Gastroesophageal sphincter (tissue), 4 donors: ENCODE measurements around the gene INAFM1. TPM values are rescaled to one million over a fixed set of nuclear protein-coding genes. Genes with fewer than 3 reads are reported as not detected.

Experiments
- ATAC-seq: fragments of 150-250 bp; one replicate; pipeline ENCODE4 v1.9.1; 2016; ENCODE audit warnings: mild to moderate bottlenecking, moderate library complexity
- H3K27ac ChIP-seq, 4 donors: fragments of 200-600 bp; sonication (generic) in 3 of 4; 1 replicate in 3 of 4; 2 replicates in 1 of 4; pipeline ENCODE4 v1.5.1; 2016 to 2019
- H3K27me3 ChIP-seq: fragments of 200-600 bp; sonication (generic); one replicate; pipeline ENCODE4 v1.5.1; 2019
- H3K36me3 ChIP-seq, 2 donors: fragments of 200-600 bp; sonication (generic); one replicate each; pipeline ENCODE4 v1.5.1; 2019; ENCODE audit warnings: control low read depth in 1 of 2
- H3K4me1 ChIP-seq, 3 donors: fragments of 200-600 bp; sonication (generic); 1 replicate in 2 of 3; 2 replicates in 1 of 3; pipeline ENCODE4 v1.5.1; 2016 to 2019; ENCODE audit warnings: control low read depth in 2 of 3
- H3K4me3 ChIP-seq, 2 donors: fragments of 200-600 bp; sonication (generic); one replicate each; pipeline ENCODE4 v1.5.1; 2019; ENCODE audit warnings: mild to moderate bottlenecking in 1 of 2, moderate library complexity in 1 of 2
- H3K9me3 ChIP-seq, 3 donors: fragments of 200-600 bp; sonication (generic); one replicate each; pipeline ENCODE4 v1.5.1; 2017 to 2019; ENCODE audit warnings: control low read depth in 2 of 3
- EP300 ChIP-seq: sonication (generic); formaldehyde crosslinking; IDR thresholded peaks from one replicate; pipeline ENCODE4 v1.6.1; 2017; ENCODE audit warnings: antibody characterized with exemption, mild to moderate bottlenecking
- POLR2A ChIP-seq, 2 donors: fragments of 450-650 bp; IDR thresholded peaks; one replicate each; pipeline ENCODE4 v1.6.1; 2017; ENCODE audit warnings: antibody characterized with exemption in 2 of 2, mild to moderate bottlenecking in 2 of 2, moderate library complexity in 1 of 2
- POLR2AphosphoS5 ChIP-seq: sonication (generic); formaldehyde crosslinking; IDR thresholded peaks from one replicate; pipeline ENCODE4 v1.6.1; 2017; ENCODE audit warnings: antibody characterized with exemption
- WGBS, 2 donors: methylation state at CpG; one replicate each; pipeline ENCODE4 v1.1.5; 2018; ENCODE audit warnings: low coverage in 1 of 2; 5-methylcytosine and 5-hydroxymethylcytosine counted together
- total RNA-seq, 4 donors: library from RNA; depleted of rRNA; stranded (reverse); fragments of >200 nt; gene quantifications; one replicate each; pipeline ENCODE4 v1.1.0, GENCODE V29; 2016
- TF ChIP-seq, protein P1 (sequence below), 4 experiments: fragments of 200-600 bp in 2 of 4; fragments of 450-650 bp in 2 of 4; sonication (generic) in 1 of 4; IDR thresholded peaks; one replicate each; pipeline ENCODE4 v1.5.1; 2017 to 2019; ENCODE audit warnings: antibody characterized with exemption in 4 of 4, mild to moderate bottlenecking in 2 of 4, moderate library complexity in 2 of 4

Gene INAFM1
- total RNA-seq, 4 donors from 2014 or later: 5.0 to 14.7 (median 11.7) TPM

DNA sequence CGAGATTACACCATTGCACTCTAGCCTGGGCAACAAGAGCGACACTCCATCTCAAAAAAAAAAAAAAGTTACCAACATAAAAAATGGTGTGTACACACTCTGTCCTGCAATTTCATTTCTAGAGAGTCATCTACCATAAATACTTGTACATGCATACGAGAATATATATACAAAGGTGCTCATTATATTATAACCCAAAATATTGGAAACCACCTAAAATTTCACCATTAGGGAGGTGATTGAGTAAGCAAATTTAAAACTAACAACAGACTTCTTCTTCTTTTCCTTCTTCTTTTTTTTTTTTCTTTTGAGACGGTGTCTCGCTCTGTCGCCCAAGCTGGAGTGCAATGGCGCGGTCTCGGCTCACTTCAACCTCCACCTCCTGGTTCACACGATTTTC lies 27.6 kb downstream of the INAFM1 start:
- 83 to 90% methylated on average over 2 to 10 of the region's 10 CpGs for WGBS, 2 donors
- no peak overlapping the region for H3K4me3 ChIP-seq
- H3K27ac ChIP-seq: no peak overlapping the region
- peaks cover 0 to 12% (median 0%) of the 10 kb centered on the region in 3 donors for H3K4me1 ChIP-seq
- no peak for TF ChIP-seq POLR2AphosphoS5
- no peak for TF ChIP-seq EP300
- TF ChIP-seq, protein P1, sequence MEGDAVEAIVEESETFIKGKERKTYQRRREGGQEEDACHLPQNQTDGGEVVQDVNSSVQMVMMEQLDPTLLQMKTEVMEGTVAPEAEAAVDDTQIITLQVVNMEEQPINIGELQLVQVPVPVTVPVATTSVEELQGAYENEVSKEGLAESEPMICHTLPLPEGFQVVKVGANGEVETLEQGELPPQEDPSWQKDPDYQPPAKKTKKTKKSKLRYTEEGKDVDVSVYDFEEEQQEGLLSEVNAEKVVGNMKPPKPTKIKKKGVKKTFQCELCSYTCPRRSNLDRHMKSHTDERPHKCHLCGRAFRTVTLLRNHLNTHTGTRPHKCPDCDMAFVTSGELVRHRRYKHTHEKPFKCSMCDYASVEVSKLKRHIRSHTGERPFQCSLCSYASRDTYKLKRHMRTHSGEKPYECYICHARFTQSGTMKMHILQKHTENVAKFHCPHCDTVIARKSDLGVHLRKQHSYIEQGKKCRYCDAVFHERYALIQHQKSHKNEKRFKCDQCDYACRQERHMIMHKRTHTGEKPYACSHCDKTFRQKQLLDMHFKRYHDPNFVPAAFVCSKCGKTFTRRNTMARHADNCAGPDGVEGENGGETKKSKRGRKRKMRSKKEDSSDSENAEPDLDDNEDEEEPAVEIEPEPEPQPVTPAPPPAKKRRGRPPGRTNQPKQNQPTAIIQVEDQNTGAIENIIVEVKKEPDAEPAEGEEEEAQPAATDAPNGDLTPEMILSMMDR (IDR thresholded peaks at IDR 0.05): no peak
- TF ChIP-seq POLR2A (IDR thresholded peaks at IDR 0.05): no peak
- ATAC-seq: no peak
- no peaks in the 10 kb centered on the region for H3K36me3 ChIP-seq
- H3K27me3 ChIP-seq: no peaks in the 10 kb centered on the region
- H3K9me3 ChIP-seq: no peaks in the 10 kb centered on the region

DNA sequence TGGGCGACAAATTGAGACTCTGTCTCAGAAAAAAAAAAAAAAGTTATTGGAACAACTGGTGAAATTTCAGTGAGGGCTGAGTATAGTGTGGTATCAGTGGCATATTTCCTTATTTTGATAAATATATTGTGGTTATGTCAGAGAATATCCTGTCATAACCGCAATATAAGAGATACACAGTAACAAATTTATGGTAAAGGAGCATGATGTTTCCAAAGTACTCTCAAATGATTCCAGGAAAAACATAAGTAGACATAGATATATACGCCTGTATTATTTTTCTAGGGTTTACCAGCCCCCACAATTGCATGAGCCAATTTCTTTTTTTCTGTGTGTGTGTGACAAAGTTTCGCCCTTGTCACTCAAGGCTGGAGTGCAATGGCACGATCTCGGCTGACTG lies 29.3 kb downstream of the INAFM1 start:
- Histone ChIP-seq H3K27me3 (no peaks in the 10 kb centered on the region), H3K4me1 (peaks cover 0 to 15% (median 0%) of the 10 kb centered on the region in 3 donors), H3K36me3 (no peaks in the 10 kb centered on the region), H3K4me3 (no peak overlapping the region), H3K9me3 (no peaks in the 10 kb centered on the region), H3K27ac (no peak overlapping the region)
- no peak for ATAC-seq
- TF ChIP-seq, protein P1 (IDR thresholded peaks at IDR 0.05): no peak
- TF ChIP-seq POLR2A (IDR thresholded peaks at IDR 0.05) (no peak), POLR2AphosphoS5 (no peak), EP300 (no peak)
- whole genome bisulfite sequencing, 2 donors: 71 to 85% methylated on average over 2 to 6 of the region's 6 CpGs

DNA sequence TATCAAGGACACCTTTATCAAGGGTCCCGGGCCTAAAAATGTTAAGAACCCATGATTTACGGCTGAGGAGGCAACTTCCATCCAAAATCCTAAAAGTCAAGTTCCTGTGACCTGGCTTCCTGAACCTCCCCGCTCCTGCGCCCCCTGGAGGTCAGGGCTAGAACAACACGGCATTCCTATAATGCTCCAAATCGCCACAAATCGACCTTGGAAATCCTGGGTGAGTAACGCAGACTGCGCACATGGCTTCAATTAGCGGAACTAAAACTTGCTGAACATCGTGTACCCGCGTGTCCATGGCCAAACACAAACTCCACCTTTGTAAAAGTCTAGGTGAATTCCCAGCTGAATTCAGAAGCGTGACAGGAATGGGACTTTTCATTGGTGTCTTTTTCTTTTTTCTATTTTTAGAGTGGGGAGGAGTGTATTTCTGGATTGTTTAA lies 30.6 kb downstream of the INAFM1 start:
- Histone ChIP-seq H3K27me3 (peaks cover 6% of the 10 kb centered on the region), H3K27ac (no peak overlapping the region), H3K9me3 (no peaks in the 10 kb centered on the region), H3K36me3 (no peaks in the 10 kb centered on the region), H3K4me1 (peaks cover 0 to 16% (median 0%) of the 10 kb centered on the region in 3 donors), H3K4me3 (no peak overlapping the region)
- 2 to 5% methylated on average over 9 of the region's 14 CpGs for WGBS, 2 donors
- ATAC-seq: peak; percentile 80
- TF ChIP-seq, protein P1 (IDR thresholded peaks at IDR 0.05): peak; percentile 77 to 97 (median 85)
- TF ChIP-seq POLR2AphosphoS5: peak; percentile 51
- no peak for TF ChIP-seq EP300
- no peak for TF ChIP-seq POLR2A (IDR thresholded peaks at IDR 0.05)

DNA sequence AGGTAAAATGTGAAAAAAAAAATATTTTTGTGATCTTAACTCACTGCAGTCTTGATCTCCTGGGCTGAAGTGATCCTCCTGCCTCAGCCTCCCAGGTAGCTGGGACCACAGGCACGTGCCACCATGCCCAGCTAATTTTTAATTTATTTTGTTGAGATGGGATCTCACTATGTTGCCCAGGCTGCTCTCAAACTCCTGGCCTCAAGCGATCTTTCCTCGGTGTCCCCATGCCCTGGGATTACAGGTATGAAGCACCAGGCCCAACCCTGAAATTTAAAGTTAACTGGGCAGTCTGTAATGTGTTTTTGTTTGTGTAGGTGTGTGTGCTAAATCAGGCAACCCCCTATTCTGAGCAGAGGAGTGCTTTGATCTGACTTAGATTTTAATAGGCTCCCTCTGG lies 31.6 kb downstream of the INAFM1 start:
- Histone ChIP-seq H3K9me3 (no peaks in the 10 kb centered on the region), H3K4me3 (no peak overlapping the region), H3K36me3 (no peaks in the 10 kb centered on the region), H3K4me1 (peaks cover 0 to 16% (median 0%) of the 10 kb centered on the region in 3 donors), H3K27ac (no peak overlapping the region), H3K27me3 (peaks cover 14% of the 10 kb centered on the region)
- TF ChIP-seq, protein P1 (IDR thresholded peaks at IDR 0.05): no peak
- TF ChIP-seq EP300: no peak
- TF ChIP-seq POLR2AphosphoS5: no peak
- no peak for TF ChIP-seq POLR2A (IDR thresholded peaks at IDR 0.05)
- ATAC-seq: no peak
- WGBS, 2 donors: 100% methylated on average over 1 to 2 of the region's 3 CpGs

DNA sequence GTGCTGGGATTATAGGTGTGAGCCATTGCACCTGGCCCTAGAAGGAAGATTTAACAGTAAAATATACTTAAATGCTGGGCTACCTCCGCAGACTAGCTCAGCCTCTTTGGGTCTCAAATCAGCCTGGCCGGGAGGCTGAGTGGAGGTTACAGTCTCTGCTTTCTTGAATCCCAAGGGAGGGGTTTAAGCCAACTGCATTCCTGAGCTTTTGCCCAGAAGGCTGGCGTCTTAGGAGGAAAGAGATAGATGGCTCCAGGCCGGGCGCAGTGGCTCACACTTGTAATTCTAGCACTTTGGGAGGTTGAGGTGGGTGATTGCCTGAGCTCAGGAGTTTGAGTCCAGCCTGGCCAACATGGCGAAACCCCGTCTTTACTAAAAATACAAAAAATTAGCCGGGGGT lies 34.4 kb downstream of the INAFM1 start:
- TF ChIP-seq POLR2AphosphoS5: no peak
- TF ChIP-seq POLR2A (IDR thresholded peaks at IDR 0.05): no peak
- TF ChIP-seq EP300: no peak
- TF ChIP-seq, protein P1 (IDR thresholded peaks at IDR 0.05): no peak
- WGBS, 2 donors: 30 to 87% methylated on average over 2 to 3 of the region's 8 CpGs
- H3K27ac ChIP-seq: no peak overlapping the region
- H3K36me3 ChIP-seq: no peaks in the 10 kb centered on the region
- ATAC-seq: no peak
- no peak overlapping the region for H3K4me3 ChIP-seq
- H3K4me1 ChIP-seq: peaks cover 0 to 16% (median 0%) of the 10 kb centered on the region in 3 donors
- peaks cover 30% of the 10 kb centered on the region for H3K27me3 ChIP-seq
- H3K9me3 ChIP-seq: no peaks in the 10 kb centered on the region
